ENCODE measurements around the gene HNRNPDL.

Gene HNRNPDL

DNA sequence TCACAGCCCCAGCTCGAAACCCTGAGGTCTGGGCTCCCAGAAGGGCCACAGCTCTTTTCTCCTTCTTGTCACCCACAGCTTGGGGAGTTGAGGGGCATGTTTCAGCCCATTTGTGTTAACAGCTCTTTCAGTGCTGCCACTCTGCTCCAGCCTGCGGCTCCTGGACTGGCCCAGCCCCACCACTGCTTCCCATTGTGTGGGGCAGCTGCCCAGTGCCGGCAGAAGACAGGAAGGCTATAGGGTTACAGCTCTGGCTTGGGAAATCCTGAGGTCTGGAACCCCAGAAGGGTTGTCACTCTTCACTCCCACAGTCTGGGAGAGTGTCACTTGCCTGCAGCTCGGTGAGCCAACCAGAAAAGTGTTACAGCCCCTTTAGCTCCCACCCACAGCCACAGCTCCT lies 49.4 kb downstream of the HNRNPDL start:
- H3K36me3 ChIP-seq (ENCODE audit: low read length): no peaks in the 10 kb centered on the region
- no peaks in the 10 kb centered on the region for H3F3A ChIP-seq (ENCODE audit: insufficient read depth)
- H3K9ac ChIP-seq (ENCODE audit: low read length): no peak overlapping the region
- no peak overlapping the region for H3K4me2 ChIP-seq (ENCODE audit: low read depth, low read length, poor library complexity, severe bottlenecking)
- no peak overlapping the region for H2AFZ ChIP-seq (ENCODE audit: low read depth, low read length, severe bottlenecking)
- no peak overlapping the region for H3K4me3 ChIP-seq (ENCODE audit: insufficient read depth, low read length, poor library complexity, severe bottlenecking)
- H4K20me1 ChIP-seq (ENCODE audit: low read depth, low read length): no peaks in the 10 kb centered on the region
- no peaks in the 10 kb centered on the region for H3K27me3 ChIP-seq (ENCODE audit: low read length)
- no peaks in the 10 kb centered on the region for H3K9me2 ChIP-seq (replicated peaks; ENCODE audit: insufficient read depth, low read length)
- TF ChIP-seq EZH2phosphoT487 (conservative IDR thresholded peaks at IDR 0.05; ENCODE audit: low read length) (no peak), CTCF (IDR thresholded peaks at IDR 0.05; ENCODE audit: insufficient read depth, low read length, poor library complexity, severe bottlenecking) (no peak)
- no peak overlapping the region for H3K27ac ChIP-seq (ENCODE audit: low read depth, low read length)
- H3K9me3 ChIP-seq (ENCODE audit: insufficient read depth, low read length): no peaks in the 10 kb centered on the region
- no peaks in the 10 kb centered on the region for H3K79me2 ChIP-seq (ENCODE audit: insufficient read depth, low read length)

DNA sequence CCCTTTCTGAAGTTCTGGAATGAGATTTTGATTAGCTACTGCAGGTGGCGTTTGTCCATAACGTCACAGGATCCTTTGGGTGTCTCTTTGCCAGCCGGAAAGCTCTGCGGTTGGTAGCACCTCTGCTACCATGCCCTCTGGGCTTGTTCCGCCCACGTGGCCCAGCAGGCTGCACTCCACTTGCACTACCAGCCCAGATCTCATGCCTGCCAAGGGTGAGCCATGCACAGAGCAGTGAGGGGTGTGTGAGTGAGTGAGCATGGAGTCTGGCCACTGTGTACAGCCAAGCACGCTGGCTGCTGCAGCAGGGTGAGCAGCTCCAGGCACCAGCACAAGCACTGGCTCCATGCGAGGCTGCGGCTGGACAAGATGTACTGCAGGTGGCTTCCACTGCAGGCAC lies 49.9 kb downstream of the HNRNPDL start:
- H3F3A ChIP-seq (ENCODE audit: insufficient read depth): no peaks in the 10 kb centered on the region
- H4K20me1 ChIP-seq (ENCODE audit: low read depth, low read length): no peaks in the 10 kb centered on the region
- H3K27ac ChIP-seq (ENCODE audit: low read depth, low read length): no peak overlapping the region
- H3K4me3 ChIP-seq (ENCODE audit: insufficient read depth, low read length, poor library complexity, severe bottlenecking): no peak overlapping the region
- no peak overlapping the region for H2AFZ ChIP-seq (ENCODE audit: low read depth, low read length, severe bottlenecking)
- no peaks in the 10 kb centered on the region for H3K36me3 ChIP-seq (ENCODE audit: low read length)
- no peak overlapping the region for H3K9ac ChIP-seq (ENCODE audit: low read length)
- no peaks in the 10 kb centered on the region for H3K27me3 ChIP-seq (ENCODE audit: low read length)
- H3K9me3 ChIP-seq (ENCODE audit: insufficient read depth, low read length): no peaks in the 10 kb centered on the region
- TF ChIP-seq EZH2phosphoT487 (conservative IDR thresholded peaks at IDR 0.05; ENCODE audit: low read length) (no peak), CTCF (IDR thresholded peaks at IDR 0.05; ENCODE audit: insufficient read depth, low read length, poor library complexity, severe bottlenecking) (no peak)
- H3K79me2 ChIP-seq (ENCODE audit: insufficient read depth, low read length): no peaks in the 10 kb centered on the region
- no peak overlapping the region for H3K4me2 ChIP-seq (ENCODE audit: low read depth, low read length, poor library complexity, severe bottlenecking)
- H3K9me2 ChIP-seq (replicated peaks; ENCODE audit: insufficient read depth, low read length): no peaks in the 10 kb centered on the region

GRCh38 chr4:82376109-82376508 lies 54.2 kb downstream of the HNRNPDL start:
- H3K9me3 ChIP-seq (ENCODE audit: insufficient read depth, low read length): no peaks in the 10 kb centered on the region
- TF ChIP-seq EZH2phosphoT487 (conservative IDR thresholded peaks at IDR 0.05; ENCODE audit: low read length) (no peak), CTCF (IDR thresholded peaks at IDR 0.05; ENCODE audit: insufficient read depth, low read length, poor library complexity, severe bottlenecking) (no peak)
- H3K79me2 ChIP-seq (ENCODE audit: insufficient read depth, low read length): peaks cover 33% of the 10 kb centered on the region
- H3F3A ChIP-seq (ENCODE audit: insufficient read depth): no peaks in the 10 kb centered on the region
- H3K9ac ChIP-seq (ENCODE audit: low read length): no peak overlapping the region
- no peaks in the 10 kb centered on the region for H3K9me2 ChIP-seq (replicated peaks; ENCODE audit: insufficient read depth, low read length)
- no peak overlapping the region for H3K27ac ChIP-seq (ENCODE audit: low read depth, low read length)
- H2AFZ ChIP-seq (ENCODE audit: low read depth, low read length, severe bottlenecking): no peak overlapping the region
- no peaks in the 10 kb centered on the region for H3K27me3 ChIP-seq (ENCODE audit: low read length)
- H4K20me1 ChIP-seq (ENCODE audit: low read depth, low read length): peaks cover 9% of the 10 kb centered on the region
- H3K4me2 ChIP-seq (ENCODE audit: low read depth, low read length, poor library complexity, severe bottlenecking): peak overlapping the region; percentile 94
- peaks cover 13% of the 10 kb centered on the region for H3K36me3 ChIP-seq (ENCODE audit: low read length)
- H3K4me3 ChIP-seq (ENCODE audit: insufficient read depth, low read length, poor library complexity, severe bottlenecking): no peak overlapping the region

All from SU-DHL-6 (cell line).